CD4-positive, CD25-positive, alpha-beta regulatory T cell (primary cell): ENCODE measurements around the gene AIPL1. TPM values are rescaled to one million over a fixed set of nuclear protein-coding genes. Genes with fewer than 3 reads are reported as not detected.
A peak's percentile ranks its signal among the peaks of the same experiment; 100 is the strongest.

Experiments used
- ATAC-seq, 2 donors: fragments of 150-1000 bp; cut with Tn5 transposase; one replicate each; pipeline ENCODE4 v1.10.0; 2021; ENCODE audit warnings: low read depth in 2 of 2, moderate number of reproducible peaks in 2 of 2, moderate library complexity in 1 of 2
- DNase-seq, 3 donors: peaks; one replicate each; pipeline versions ENCODE4 v3.0.0 to v3.0.0-alpha.2; 2012 to 2022; ENCODE audit warnings: mixed read lengths in 1 of 3
- H3K27ac ChIP-seq: one replicate; pipeline ENCODE4 v1.7.0; 2013; ENCODE audit warnings: mild to moderate bottlenecking, low read length; ENCODE audit not compliant: insufficient read depth, poor library complexity, severe bottlenecking
- H3K27me3 ChIP-seq: one replicate; pipeline ENCODE4 v1.7.0; 2013; ENCODE audit warnings: low read length; ENCODE audit not compliant: control insufficient read depth, insufficient read depth
- H3K36me3 ChIP-seq: one replicate; pipeline ENCODE4 v1.7.0; 2013; ENCODE audit warnings: mild to moderate bottlenecking, low read length, moderate library complexity; ENCODE audit not compliant: control insufficient read depth, insufficient read depth
- H3K4me1 ChIP-seq: 2 replicates; pipeline ENCODE4 v1.7.0; 2013; ENCODE audit warnings: mild to moderate bottlenecking, low read length; ENCODE audit not compliant: insufficient read depth, control insufficient read depth, poor library complexity, severe bottlenecking
- H3K4me3 ChIP-seq: one replicate; pipeline ENCODE4 v1.7.0; 2013; ENCODE audit warnings: low read depth, mild to moderate bottlenecking, low read length, moderate library complexity
- H3K9me3 ChIP-seq, 2 experiments: 1 replicate in 1 of 2; 2 replicates in 1 of 2; pipeline ENCODE4 v1.7.0; 2013; ENCODE audit warnings: low read length in 2 of 2, mild to moderate bottlenecking in 1 of 2, moderate library complexity in 1 of 2; ENCODE audit not compliant: control insufficient read depth in 2 of 2
- H3K27ac Mint-ChIP-seq, 3 donors: one replicate each; pipeline ENCODE4 v1.8.0; 2020 to 2022; ENCODE audit warnings: mild to moderate bottlenecking in 3 of 3, mixed read lengths in 3 of 3, moderate library complexity in 2 of 3
- H3K27me3 Mint-ChIP-seq: one replicate; pipeline ENCODE4 v1.8.0; 2022; ENCODE audit warnings: mild to moderate bottlenecking, mixed read lengths
- H3K36me3 Mint-ChIP-seq: one replicate; pipeline ENCODE4 v1.8.0; 2020; ENCODE audit warnings: mixed read lengths
- H3K4me1 Mint-ChIP-seq, 4 donors: one replicate each; pipeline ENCODE4 v1.8.0; 2020 to 2022; ENCODE audit warnings: mixed read lengths in 4 of 4, mild to moderate bottlenecking in 1 of 4
- H3K4me3 Mint-ChIP-seq, 4 donors: one replicate each; pipeline ENCODE4 v1.8.0; 2020 to 2022; ENCODE audit warnings: mild to moderate bottlenecking in 4 of 4, mixed read lengths in 4 of 4, moderate library complexity in 3 of 4
- H3K9me3 Mint-ChIP-seq, 7 donors: one replicate each; pipeline ENCODE4 v1.8.0; 2020 to 2022; ENCODE audit warnings: mixed read lengths in 7 of 7, mild to moderate bottlenecking in 3 of 7, moderate library complexity in 2 of 7
- polyA plus RNA-seq, 4 donors: library from polyadenylated mRNA; unstranded; fragments of 300-500 nt; fragmentation: Illumina TruSeq; gene quantifications; one replicate each; pipeline ENCODE4 v1.2.3, GENCODE V29; 2021
- total RNA-seq: library from RNA; stranded (reverse); gene quantifications from one replicate; pipeline ENCODE4 v1.2.3, GENCODE V29; 2022

The AIPL1 gene
- total and polyA plus RNA-seq, 5 donors from 2014 or later: not detected

DNA sequence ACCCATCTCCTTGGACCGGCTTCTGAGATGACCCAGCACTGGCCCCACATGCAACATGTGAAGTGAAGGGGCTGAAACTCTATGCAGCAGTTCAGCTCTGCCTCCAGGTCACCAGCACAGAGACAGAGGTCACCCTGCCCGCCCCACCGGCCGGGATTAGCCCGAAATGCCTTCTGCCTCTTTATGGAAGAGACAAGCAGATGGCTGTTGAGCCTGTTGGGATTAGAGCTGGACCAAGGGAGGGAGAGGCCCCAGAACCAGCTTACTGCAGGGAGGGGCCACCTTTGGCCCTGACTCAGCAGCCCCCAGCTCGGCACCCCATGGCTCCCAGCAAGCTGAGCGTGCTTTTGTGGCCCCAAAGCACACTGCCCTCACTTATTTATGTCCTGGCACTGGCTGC, 5.7 kb downstream of the AIPL1 start:
- Histone ChIP-seq H3K4me3 (no peak overlapping the region), H3K27me3 (no peaks in the 10 kb centered on the region), H3K27ac (no peak overlapping the region), H3K36me3 (no peaks in the 10 kb centered on the region), H3K4me1 (peaks cover 8% of the 10 kb centered on the region), H3K9me3 (peaks cover 3 to 5% of the 10 kb centered on the region in 2 experiments)
- peaks cover 6 to 16% (median 9%) of the 10 kb centered on the region in 4 donors for H3K4me1 Mint-ChIP-seq
- H3K36me3 Mint-ChIP-seq: peaks cover 8% of the 10 kb centered on the region
- peaks cover 12% of the 10 kb centered on the region for H3K27me3 Mint-ChIP-seq
- DNase-seq: no peak
- H3K9me3 Mint-ChIP-seq: peaks cover 0 to 13% (median 1%) of the 10 kb centered on the region in 7 donors
- ATAC-seq: no peak
- no peak overlapping the region for H3K27ac Mint-ChIP-seq
- H3K4me3 Mint-ChIP-seq: peak overlapping the region in 1 of 4 donors; percentile 38

DNA sequence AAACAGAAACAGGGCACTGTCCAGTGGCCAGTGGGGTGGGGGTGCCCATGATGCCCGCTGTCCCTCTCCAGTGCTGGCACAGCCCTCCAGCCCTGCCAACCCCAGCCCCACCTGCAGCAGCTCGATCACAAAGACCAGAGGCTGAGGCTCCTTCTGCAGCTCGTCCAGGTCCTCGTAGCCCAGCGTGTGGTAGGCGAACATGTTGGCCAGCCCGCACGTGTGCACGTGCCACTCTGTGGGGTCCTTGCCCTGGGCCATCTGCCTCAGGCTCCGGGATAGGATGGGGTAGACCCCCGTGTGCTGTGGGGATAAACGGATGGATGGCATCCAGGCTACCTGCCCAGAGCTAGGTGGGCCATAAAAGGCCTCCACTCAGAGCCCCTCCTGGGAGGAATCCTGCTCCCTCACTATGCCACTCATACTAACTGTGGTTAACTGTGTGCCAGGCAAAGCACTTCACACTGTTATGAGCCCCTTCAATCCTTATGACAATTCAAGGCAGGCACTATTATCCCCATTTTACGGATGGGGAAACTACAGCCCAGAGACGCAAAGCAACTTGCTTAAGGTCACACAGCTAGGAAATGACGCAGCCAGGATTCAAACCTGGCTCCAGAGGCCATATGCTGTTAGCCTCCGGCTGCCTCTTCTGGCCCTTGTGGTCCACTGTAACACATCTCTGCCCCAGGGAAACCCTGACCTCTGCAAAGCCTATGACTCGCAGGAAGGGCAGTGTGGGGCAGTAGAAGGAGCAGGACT, 6.5 kb downstream of the AIPL1 start:
- no peak overlapping the region for H3K4me3 ChIP-seq
- H3K27ac Mint-ChIP-seq: no peak overlapping the region
- DNase-seq (no peak), ATAC-seq (no peak)
- H3K9me3 Mint-ChIP-seq: peaks cover 0 to 13% (median 1%) of the 10 kb centered on the region in 7 donors
- peaks cover 8% of the 10 kb centered on the region for H3K36me3 Mint-ChIP-seq
- peaks cover 3 to 5% of the 10 kb centered on the region in 2 experiments for H3K9me3 ChIP-seq
- no peak overlapping the region for H3K4me3 Mint-ChIP-seq
- H3K27me3 Mint-ChIP-seq: peaks cover 11% of the 10 kb centered on the region
- H3K27ac ChIP-seq: no peak overlapping the region
- H3K4me1 ChIP-seq: peaks cover 8% of the 10 kb centered on the region
- no peaks in the 10 kb centered on the region for H3K27me3 ChIP-seq
- H3K36me3 ChIP-seq: no peaks in the 10 kb centered on the region
- peaks cover 6 to 16% (median 9%) of the 10 kb centered on the region in 4 donors for H3K4me1 Mint-ChIP-seq

DNA sequence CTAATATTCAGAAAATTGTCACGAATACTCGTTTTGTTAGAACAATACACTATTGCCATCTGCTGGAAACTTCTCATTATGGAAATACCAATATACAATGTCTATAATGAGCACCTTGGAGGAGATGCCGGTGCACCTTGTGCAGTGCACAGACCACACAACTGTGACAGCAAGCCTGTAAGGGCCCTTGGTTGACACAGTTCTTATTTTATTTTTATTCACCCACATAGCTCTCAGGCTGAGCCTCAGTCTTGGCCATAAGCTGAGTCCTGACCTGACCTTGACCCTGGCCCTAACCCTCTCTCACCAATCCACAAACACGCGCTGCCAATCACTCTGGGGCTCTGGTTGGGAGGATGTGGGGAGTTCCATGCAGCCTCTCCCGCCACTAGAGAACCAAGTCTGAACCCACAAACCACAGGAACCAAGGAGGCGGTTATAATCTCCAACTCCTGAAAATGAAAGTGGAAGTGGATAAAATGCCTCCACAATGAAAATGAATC, 7.6 kb downstream of the AIPL1 start:
- peak overlapping the region in 1 of 4 donors; percentile 45 for H3K4me3 Mint-ChIP-seq
- H3K4me1 ChIP-seq: peaks cover 8% of the 10 kb centered on the region
- H3K27me3 Mint-ChIP-seq: peaks cover 12% of the 10 kb centered on the region
- ATAC-seq: peak; percentile 57 to 63
- peaks cover 8% of the 10 kb centered on the region for H3K36me3 Mint-ChIP-seq
- no peak overlapping the region for H3K27ac ChIP-seq
- no peaks in the 10 kb centered on the region for H3K27me3 ChIP-seq
- H3K4me3 ChIP-seq: no peak overlapping the region
- peaks cover 3 to 5% of the 10 kb centered on the region in 2 experiments for H3K9me3 ChIP-seq
- peaks cover 0 to 13% (median 1%) of the 10 kb centered on the region in 7 donors for H3K9me3 Mint-ChIP-seq
- H3K4me1 Mint-ChIP-seq: peaks cover 6 to 16% (median 9%) of the 10 kb centered on the region in 4 donors
- H3K27ac Mint-ChIP-seq: peak overlapping the region in 1 of 3 donors; percentile 63
- DNase-seq: peak in 2 of 3 donors; percentile 24 to 69
- H3K36me3 ChIP-seq: no peaks in the 10 kb centered on the region

DNA sequence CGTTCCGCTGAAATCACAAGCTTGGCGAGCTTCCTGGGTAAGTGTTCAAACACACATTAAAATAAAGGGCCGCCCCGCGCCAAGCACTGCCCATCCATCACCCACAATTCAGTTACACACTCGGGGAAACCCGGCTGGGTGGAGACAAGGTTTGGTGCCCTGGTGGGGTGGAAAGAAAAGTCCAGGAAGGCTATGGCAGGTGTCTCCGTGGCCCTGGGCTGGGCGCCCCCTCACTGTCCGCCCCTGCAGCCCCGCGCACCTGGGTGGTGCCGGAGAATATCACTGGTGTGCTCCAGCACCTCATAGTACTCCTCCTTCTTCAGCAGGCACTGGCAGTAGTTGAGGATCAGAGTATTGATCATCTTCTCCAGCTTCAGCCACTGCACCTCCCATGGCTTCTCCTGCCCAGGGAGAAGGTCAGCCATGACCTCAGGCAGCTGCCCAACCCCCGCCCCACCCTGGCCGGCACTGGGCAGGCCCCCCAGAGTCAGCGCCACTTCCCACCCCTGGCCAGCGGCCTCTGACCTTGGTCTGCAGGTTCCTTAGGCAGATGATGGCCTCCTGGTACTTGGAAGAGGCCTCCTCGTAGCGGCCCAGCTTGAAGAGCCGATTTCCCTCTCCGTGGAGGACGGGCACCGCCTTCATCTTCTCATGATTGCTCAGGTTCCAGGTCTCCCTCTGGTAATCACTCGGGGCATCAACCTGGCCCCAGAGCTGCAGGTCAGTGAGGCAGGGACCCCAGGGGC, 8.4 kb downstream of the AIPL1 start:
- Histone ChIP-seq H3K4me1 (peaks cover 8% of the 10 kb centered on the region), H3K9me3 (peaks cover 3 to 5% of the 10 kb centered on the region in 2 experiments), H3K36me3 (no peaks in the 10 kb centered on the region), H3K4me3 (no peak overlapping the region), H3K27me3 (no peaks in the 10 kb centered on the region), H3K27ac (no peak overlapping the region)
- Mint-ChIP-seq H3K27me3 (peaks cover 9% of the 10 kb centered on the region), H3K27ac (no peak overlapping the region), H3K4me1 (peaks cover 6 to 20% (median 9%) of the 10 kb centered on the region in 4 donors), H3K9me3 (peaks cover 0 to 11% (median 1%) of the 10 kb centered on the region in 7 donors), H3K4me3 (no peak overlapping the region), H3K36me3 (peaks cover 8% of the 10 kb centered on the region)
- ATAC-seq: no peak
- no peak for DNase-seq

DNA sequence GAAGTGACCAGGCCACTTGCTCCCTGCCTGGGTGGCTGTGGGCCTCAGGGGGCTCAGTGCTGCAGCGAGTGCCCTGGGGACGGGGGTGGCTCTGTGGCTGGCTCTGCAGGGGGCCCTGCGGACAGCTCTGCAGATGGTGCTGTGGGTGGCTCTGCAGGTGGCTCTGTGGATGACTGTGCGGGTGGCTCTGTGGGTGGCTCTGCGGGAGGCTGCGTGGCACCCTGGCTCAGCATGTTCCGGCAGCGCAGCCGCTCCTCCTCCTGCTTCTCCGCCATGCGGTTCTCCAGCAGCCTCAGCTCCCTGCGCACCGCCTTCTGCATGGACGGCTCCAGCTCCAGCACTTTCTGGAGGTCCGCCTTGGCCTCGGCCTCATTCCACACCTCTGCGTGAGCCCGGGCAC, 9.5 kb downstream of the AIPL1 start:
- Mint-ChIP-seq H3K27ac (no peak overlapping the region), H3K36me3 (peaks cover 4% of the 10 kb centered on the region), H3K4me3 (no peak overlapping the region), H3K9me3 (peaks cover 0 to 4% (median 0%) of the 10 kb centered on the region in 7 donors), H3K4me1 (peaks cover 6 to 21% (median 9%) of the 10 kb centered on the region in 4 donors), H3K27me3 (peaks cover 14% of the 10 kb centered on the region)
- Histone ChIP-seq H3K36me3 (no peaks in the 10 kb centered on the region), H3K4me1 (peaks cover 8% of the 10 kb centered on the region), H3K27ac (no peak overlapping the region), H3K4me3 (no peak overlapping the region), H3K27me3 (no peaks in the 10 kb centered on the region), H3K9me3 (no peaks in the 10 kb centered on the region)
- ATAC-seq: no peak
- no peak for DNase-seq

DNA sequence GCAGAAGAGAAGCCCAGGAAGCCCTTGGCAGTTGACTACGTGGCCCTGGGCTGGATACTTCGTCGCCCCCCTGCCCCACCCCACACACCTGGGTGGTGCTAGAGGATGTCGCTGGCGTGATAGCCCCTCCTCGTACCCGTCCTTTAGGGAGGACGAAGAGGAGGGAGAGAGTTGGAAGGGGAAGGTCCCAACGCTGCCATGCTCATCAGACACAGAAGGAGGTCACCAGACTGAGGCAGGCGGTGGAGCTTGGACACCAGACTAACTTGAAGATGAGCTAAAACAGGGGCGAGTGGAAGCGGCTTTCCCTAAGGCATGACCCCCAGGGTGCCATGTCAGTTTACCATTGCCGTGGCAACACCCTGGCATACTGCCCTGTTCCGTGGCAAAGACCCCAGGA, 11.0 kb downstream of the AIPL1 start:
- Mint-ChIP-seq H3K4me1 (peaks cover 6 to 22% (median 9%) of the 10 kb centered on the region in 4 donors), H3K27me3 (peaks cover 14% of the 10 kb centered on the region), H3K27ac (peak overlapping the region in 1 of 3 donors; percentile 1), H3K36me3 (no peaks in the 10 kb centered on the region), H3K9me3 (no peaks in the 10 kb centered on the region), H3K4me3 (no peak overlapping the region)
- H3K27me3 ChIP-seq: no peaks in the 10 kb centered on the region
- no peak overlapping the region for H3K4me3 ChIP-seq
- ATAC-seq (no peak), DNase-seq (no peak)
- H3K9me3 ChIP-seq: no peaks in the 10 kb centered on the region
- peaks cover 8% of the 10 kb centered on the region for H3K4me1 ChIP-seq
- no peak overlapping the region for H3K27ac ChIP-seq
- H3K36me3 ChIP-seq: no peaks in the 10 kb centered on the region

DNA sequence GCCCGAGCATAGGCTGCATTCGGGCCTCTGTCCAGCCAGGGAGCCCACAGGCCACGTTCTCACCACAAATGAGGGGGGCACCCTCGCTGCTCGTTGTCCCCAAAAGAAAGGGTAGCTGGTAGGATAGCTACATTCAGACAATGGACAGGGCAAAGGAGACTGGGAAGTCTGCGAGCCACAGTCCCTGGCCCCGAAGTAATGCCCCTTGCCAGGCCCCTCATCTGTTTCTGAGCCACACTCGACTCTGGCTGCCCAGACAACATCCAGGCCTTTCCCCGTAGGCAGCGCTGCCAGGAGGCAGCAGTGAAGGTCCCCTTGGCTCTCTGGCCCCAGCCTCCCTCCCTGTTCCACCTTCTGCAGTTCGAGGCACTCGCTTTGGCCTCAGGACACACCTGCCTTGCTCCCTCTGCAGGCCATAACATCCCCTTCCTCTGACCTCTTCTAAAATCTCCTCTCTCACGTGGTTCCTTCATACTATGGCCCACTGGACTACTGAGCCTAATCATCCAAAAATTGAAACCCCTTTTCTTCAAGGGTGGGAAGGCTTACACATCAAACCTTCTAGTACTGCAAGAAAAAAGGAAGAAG, 12.2 kb downstream of the AIPL1 start:
- DNase-seq (no peak), ATAC-seq (no peak)
- Mint-ChIP-seq H3K4me3 (no peak overlapping the region), H3K27ac (no peak overlapping the region), H3K36me3 (no peaks in the 10 kb centered on the region), H3K27me3 (peaks cover 14% of the 10 kb centered on the region), H3K9me3 (no peaks in the 10 kb centered on the region), H3K4me1 (peaks cover 6 to 16% (median 8%) of the 10 kb centered on the region in 4 donors)
- Histone ChIP-seq H3K27ac (no peak overlapping the region), H3K9me3 (no peaks in the 10 kb centered on the region), H3K4me1 (peaks cover 8% of the 10 kb centered on the region), H3K27me3 (no peaks in the 10 kb centered on the region), H3K36me3 (no peaks in the 10 kb centered on the region), H3K4me3 (no peak overlapping the region)
